Midbrain (tissue), 1 donor: ENCODE results near the gene PTPN18.
A peak's percentile ranks its signal among the peaks of the same experiment; 100 is the strongest.
"Not testable (repeated sequence)": the region's sequence is repeated elsewhere in the genome, so short reads cannot be mapped to it uniquely, and the experiment has no call there.

Experiments used
- DNase-seq: peaks from one replicate; lab custom pipeline; 2025; lab: John Stamatoyannopoulos, UW

The PTPN18 gene

GRCh38 chr2:130355578-130356431 lies at the start of gene PTPN18:
Gene PTPN18, plus strand, starts transcription at chr2:130356056. Its CDS starts 52 bp downstream, at chr2:130356108.
- DNase-seq: peak; percentile 91

GRCh38 chr2:130307850-130308249 lies 48.0 kb upstream of the PTPN18 start:
- DNase-seq: no peak

GRCh38 chr2:130310881-130311280 lies 45.0 kb upstream of the PTPN18 start:
- DNase-seq: no peak

- DNase-seq: no peak
Measured at GRCh38 chr2:130313812-130314334, 42.0 kb upstream of the PTPN18 start.

GRCh38 chr2:130314377-130314776 lies 41.5 kb upstream of the PTPN18 start:
- no peak for DNase-seq

GRCh38 chr2:130316596-130316995 lies 39.3 kb upstream of the PTPN18 start:
- DNase-seq: no peak

GRCh38 chr2:130318906-130319305 lies 37.0 kb upstream of the PTPN18 start:
- no peak for DNase-seq

GRCh38 chr2:130319536-130319935 lies 36.3 kb upstream of the PTPN18 start:
- DNase-seq: no peak

GRCh38 chr2:130327703-130328527 lies 27.9 kb upstream of the PTPN18 start:
- no peak for DNase-seq

GRCh38 chr2:130328710-130329109 lies 27.1 kb upstream of the PTPN18 start:
- DNase-seq: no peak

- peak; percentile 61 for DNase-seq
Measured at GRCh38 chr2:130332271-130333073, 23.4 kb upstream of the PTPN18 start.

GRCh38 chr2:130333253-130333652 lies 22.6 kb upstream of the PTPN18 start:
- DNase-seq: not testable (repeated sequence)

- DNase-seq: no peak
Measured at GRCh38 chr2:130334026-130334425, 21.8 kb upstream of the PTPN18 start.

GRCh38 chr2:130335226-130335625 lies 20.6 kb upstream of the PTPN18 start:
- no peak for DNase-seq

- DNase-seq: no peak
Measured at GRCh38 chr2:130336150-130336876, 19.5 kb upstream of the PTPN18 start.

- DNase-seq: peak; percentile 48
Measured at GRCh38 chr2:130336877-130337734, 18.8 kb upstream of the PTPN18 start.

- DNase-seq: no peak
Measured at GRCh38 chr2:130337735-130338325, 18.0 kb upstream of the PTPN18 start.

GRCh38 chr2:130338793-130339345 lies 17.0 kb upstream of the PTPN18 start:
- DNase-seq: no peak
